DND-41 (cell line): ENCODE measurements around the gene TTC28.

ENCODE experiments used
- CTCF ChIP-seq: IDR thresholded peaks from 2 replicates; pipeline ENCODE4 v1.5.1; 2012; ENCODE audit warnings: borderline replicate concordance, low read length, moderate library complexity, mild to moderate bottlenecking; ENCODE audit not compliant: poor library complexity, severe bottlenecking; ENCODE audit errors: extremely low read depth
- EZH2 ChIP-seq: IDR thresholded peaks from 3 replicates; pipeline ENCODE4 v1.6.1; 2012; ENCODE audit warnings: borderline replicate concordance, low read depth, mild to moderate bottlenecking, moderate library complexity, low read length, inconsistent platforms; ENCODE audit not compliant: severe bottlenecking

DNA sequence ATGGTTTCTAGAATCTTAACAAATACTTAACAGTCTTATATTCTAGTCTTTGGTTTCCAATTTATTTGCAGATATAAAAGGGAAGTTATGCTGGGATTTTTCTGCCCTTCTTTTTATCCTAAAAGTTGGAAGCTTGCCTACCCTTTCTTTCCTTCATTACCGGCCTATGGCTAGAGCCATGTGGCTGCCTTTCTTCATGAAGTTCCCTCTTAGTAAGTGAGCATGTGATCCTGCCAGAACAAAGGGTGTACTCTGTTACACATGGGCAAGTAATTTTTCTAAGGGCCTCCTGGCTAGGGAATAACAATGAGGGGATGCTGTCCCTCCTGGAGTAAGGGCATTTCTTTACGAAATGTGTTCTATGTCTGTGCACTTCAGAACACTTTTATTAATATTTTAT lies 508.5 kb downstream of the TTC28 start:
- no peak for TF ChIP-seq CTCF
- no peak for TF ChIP-seq EZH2
